DND-41 (cell line): Measurements from ENCODE around the gene NHLRC4.
A peak's percentile ranks its signal among the peaks of the same experiment; 100 is the strongest.

Experiments used
- ATAC-seq: fragments of 200-7000 bp; cut with Tn5 transposase; 3 replicates; pipeline ENCODE4 v1.9.1; 2021; ENCODE audit warnings: low read depth; ENCODE audit not compliant: insufficient read depth
- DNase-seq: peaks from one replicate; pipeline ENCODE4 v3.0.0-alpha.2; 2020
- H2AFZ ChIP-seq: 2 replicates; pipeline ENCODE4 v1.6.0; 2012; ENCODE audit warnings: low read depth, low read length
- H3K27ac ChIP-seq: 2 replicates; pipeline ENCODE4 v1.5.1; 2012; ENCODE audit warnings: low read length, inconsistent platforms
- H3K27me3 ChIP-seq: fragments of 200-600 bp; sonication (generic); 2 replicates; pipeline ENCODE4 v1.6.0; 2012; ENCODE audit warnings: low read length, mild to moderate bottlenecking, inconsistent platforms; ENCODE audit not compliant: insufficient read depth, poor library complexity
- H3K36me3 ChIP-seq: 2 replicates; pipeline ENCODE4 v1.5.1; 2012; ENCODE audit warnings: low read length, inconsistent platforms; ENCODE audit not compliant: insufficient read depth
- H3K4me1 ChIP-seq: 2 replicates; pipeline ENCODE4 v1.5.1; 2012; ENCODE audit warnings: mild to moderate bottlenecking, low read length; ENCODE audit not compliant: insufficient read depth
- H3K4me2 ChIP-seq: 2 replicates; pipeline ENCODE4 v1.6.0; 2012; ENCODE audit warnings: mild to moderate bottlenecking, moderate library complexity, low read length, inconsistent platforms; ENCODE audit not compliant: insufficient read depth
- H3K4me3 ChIP-seq, 2 experiments: fragments of 200-600 bp in 1 of 2; shearing (Covaris generic) in 1 of 2; 2 replicates each; pipeline ENCODE4 v1.5.1; 2012 to 2016; ENCODE audit warnings: inconsistent platforms in 2 of 2, low read length in 2 of 2, mild to moderate bottlenecking in 2 of 2, low read depth in 1 of 2, moderate library complexity in 1 of 2
- H3K79me2 ChIP-seq: 2 replicates; pipeline ENCODE4 v1.6.0; 2012; ENCODE audit warnings: low read length, inconsistent platforms; ENCODE audit not compliant: insufficient read depth
- H3K9ac ChIP-seq: 2 replicates; pipeline ENCODE4 v1.6.0; 2012; ENCODE audit warnings: low read depth, mild to moderate bottlenecking, inconsistent platforms, low read length, moderate library complexity
- H3K9me3 ChIP-seq: 2 replicates; pipeline ENCODE4 v1.5.1; 2012; ENCODE audit warnings: low read length, moderate library complexity, mild to moderate bottlenecking, inconsistent platforms; ENCODE audit not compliant: insufficient read depth, severe bottlenecking
- H4K20me1 ChIP-seq: 2 replicates; pipeline ENCODE4 v1.6.0; 2012; ENCODE audit warnings: low read length; ENCODE audit not compliant: insufficient read depth
- EZH2 ChIP-seq: IDR thresholded peaks from 3 replicates; pipeline ENCODE4 v1.6.1; 2012; ENCODE audit warnings: borderline replicate concordance, low read depth, mild to moderate bottlenecking, moderate library complexity, low read length, inconsistent platforms; ENCODE audit not compliant: severe bottlenecking
- TF ChIP-seq, protein P1 (sequence below): IDR thresholded peaks from 2 replicates; pipeline ENCODE4 v1.5.1; 2012; ENCODE audit warnings: borderline replicate concordance, low read length, moderate library complexity, mild to moderate bottlenecking; ENCODE audit not compliant: poor library complexity, severe bottlenecking; ENCODE audit errors: extremely low read depth

Gene NHLRC4

GRCh38 chr16:527015-527903 is 39.5 kb upstream of the NHLRC4 start, which contains the start of gene CAPN15:
Gene CAPN15 (plus strand): TSS chr16:527712. CDS start chr16:546839, 19,127 bp downstream.
- Histone ChIP-seq H3K79me2 (peaks cover 64% of the 10 kb centered on the region), H3K9me3 (no peaks in the 10 kb centered on the region), H2AFZ (peak within 1 kb of the TSS; percentile 75), H3K27ac (peak within 1 kb of the TSS; percentile 93), H3K4me1 (peaks cover 38% of the 10 kb centered on the region), H3K27me3 (no peaks in the 10 kb centered on the region), H3K4me2 (peak within 1 kb of the TSS; percentile 94), H3K9ac (peak within 1 kb of the TSS; percentile 81), H4K20me1 (peaks cover 61% of the 10 kb centered on the region), H3K4me3 (peak within 1 kb of the TSS; percentile 58 to 95), H3K36me3 (peaks cover 25% of the 10 kb centered on the region)
- no peak for TF ChIP-seq EZH2
- TF ChIP-seq, protein P1, sequence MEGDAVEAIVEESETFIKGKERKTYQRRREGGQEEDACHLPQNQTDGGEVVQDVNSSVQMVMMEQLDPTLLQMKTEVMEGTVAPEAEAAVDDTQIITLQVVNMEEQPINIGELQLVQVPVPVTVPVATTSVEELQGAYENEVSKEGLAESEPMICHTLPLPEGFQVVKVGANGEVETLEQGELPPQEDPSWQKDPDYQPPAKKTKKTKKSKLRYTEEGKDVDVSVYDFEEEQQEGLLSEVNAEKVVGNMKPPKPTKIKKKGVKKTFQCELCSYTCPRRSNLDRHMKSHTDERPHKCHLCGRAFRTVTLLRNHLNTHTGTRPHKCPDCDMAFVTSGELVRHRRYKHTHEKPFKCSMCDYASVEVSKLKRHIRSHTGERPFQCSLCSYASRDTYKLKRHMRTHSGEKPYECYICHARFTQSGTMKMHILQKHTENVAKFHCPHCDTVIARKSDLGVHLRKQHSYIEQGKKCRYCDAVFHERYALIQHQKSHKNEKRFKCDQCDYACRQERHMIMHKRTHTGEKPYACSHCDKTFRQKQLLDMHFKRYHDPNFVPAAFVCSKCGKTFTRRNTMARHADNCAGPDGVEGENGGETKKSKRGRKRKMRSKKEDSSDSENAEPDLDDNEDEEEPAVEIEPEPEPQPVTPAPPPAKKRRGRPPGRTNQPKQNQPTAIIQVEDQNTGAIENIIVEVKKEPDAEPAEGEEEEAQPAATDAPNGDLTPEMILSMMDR = no peak
- ATAC-seq (peak; percentile 78), DNase-seq (peak; percentile 84)

DNA sequence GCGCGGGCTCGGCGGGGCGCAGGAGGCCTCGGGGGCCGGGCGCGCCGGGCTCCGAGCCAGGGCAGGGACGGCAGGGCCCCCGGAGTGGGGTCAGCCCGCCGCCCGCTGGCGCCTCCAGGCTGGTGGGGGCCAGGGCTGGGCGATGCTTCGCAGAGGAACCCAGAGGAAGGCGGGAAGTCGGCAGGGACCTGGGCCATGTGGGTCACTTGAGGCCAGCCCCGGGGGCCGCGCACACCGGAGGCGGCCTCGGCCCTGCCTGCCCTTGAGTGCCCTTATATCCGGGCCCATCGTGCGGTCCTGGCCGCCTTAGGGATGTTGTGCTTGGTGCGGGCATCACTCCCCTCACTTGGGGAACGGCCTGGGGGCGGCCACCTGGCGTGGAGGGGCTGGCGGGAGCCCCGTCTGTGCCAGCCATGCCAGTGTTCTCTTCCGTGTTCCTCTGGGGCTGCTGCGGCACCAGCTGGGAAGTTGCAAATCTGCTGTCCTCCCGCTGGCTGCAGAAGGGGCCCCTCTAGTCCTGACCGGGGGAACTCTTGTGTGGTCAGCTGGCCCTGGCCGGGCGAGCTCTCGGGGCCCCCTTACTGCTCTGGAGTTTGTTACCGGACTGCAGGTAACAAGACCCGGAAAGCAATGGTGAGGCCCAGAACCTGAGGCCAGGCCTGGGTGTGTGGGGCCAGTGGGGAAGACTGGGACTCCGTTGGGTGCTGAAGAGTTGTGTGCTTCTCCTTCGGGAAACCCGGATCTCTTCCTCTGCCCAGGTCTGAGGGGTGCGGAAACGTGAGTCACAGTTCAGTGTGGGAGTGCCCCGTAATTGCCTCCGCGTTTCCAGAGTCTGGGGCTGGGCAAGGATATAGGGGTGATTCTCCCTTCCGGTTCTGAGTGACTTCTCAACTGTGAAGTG is 38.4 kb upstream of the NHLRC4 start:
- Histone ChIP-seq H3K9ac (peak overlapping the region; percentile 81), H3K36me3 (peaks cover 21% of the 10 kb centered on the region), H4K20me1 (peaks cover 64% of the 10 kb centered on the region), H3K4me3 (peak overlapping the region; percentile 58 to 95), H3K27ac (peak overlapping the region; percentile 65), H3K4me1 (peaks cover 38% of the 10 kb centered on the region), H3K27me3 (no peaks in the 10 kb centered on the region), H3K79me2 (peaks cover 72% of the 10 kb centered on the region), H3K4me2 (peak overlapping the region; percentile 94), H2AFZ (peak overlapping the region; percentile 63; the same call in 1 of the 2 replicates), H3K9me3 (no peaks in the 10 kb centered on the region)
- peak; percentile 36 for DNase-seq
- TF ChIP-seq, protein P1 = no peak
- no peak for TF ChIP-seq EZH2
- ATAC-seq = peak; percentile 6; the same call in 2 of the 3 replicates

DNA sequence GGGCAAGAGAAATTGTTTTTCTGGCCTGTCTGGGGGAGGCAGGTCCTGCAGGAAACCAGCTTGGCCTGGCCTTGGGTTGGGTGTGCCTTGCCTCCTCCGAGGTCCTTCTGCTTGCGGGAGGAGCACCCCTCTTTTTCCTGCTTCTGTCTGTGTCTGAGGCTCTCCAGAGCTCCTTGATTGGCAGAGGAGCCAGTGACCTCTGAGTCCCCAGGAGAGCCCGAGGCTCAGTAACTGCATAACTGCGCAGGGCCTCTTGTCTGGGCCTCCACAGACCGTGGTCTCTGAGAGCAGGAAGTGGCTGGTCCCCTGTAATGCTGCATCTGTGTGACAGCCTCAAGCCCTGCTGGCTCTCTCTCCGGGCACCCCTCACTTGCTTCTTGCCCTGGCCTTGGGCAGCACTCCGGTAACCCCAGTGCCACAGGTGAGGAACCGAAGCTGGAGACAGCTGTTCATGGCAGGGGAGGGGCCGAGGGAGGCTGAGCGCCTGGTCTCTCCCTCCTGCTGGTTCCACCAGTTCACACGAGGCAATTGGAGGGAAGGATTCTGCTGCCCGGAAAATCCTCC is 37.7 kb upstream of the NHLRC4 start:
- peaks cover 70% of the 10 kb centered on the region for H4K20me1 ChIP-seq
- 0 out of 2 replicates have a peak overlapping the region, but pooled peaks have one; percentile 12 for H2AFZ ChIP-seq
- peaks cover 79% of the 10 kb centered on the region for H3K79me2 ChIP-seq
- no peaks in the 10 kb centered on the region for H3K27me3 ChIP-seq
- H3K36me3 ChIP-seq = peaks cover 21% of the 10 kb centered on the region
- no peaks in the 10 kb centered on the region for H3K9me3 ChIP-seq
- peak overlapping the region; percentile 81 for H3K9ac ChIP-seq
- H3K4me3 ChIP-seq = peak overlapping the region; percentile 58 to 95
- TF ChIP-seq EZH2 = no peak
- TF ChIP-seq, protein P1 = no peak
- H3K27ac ChIP-seq = peak overlapping the region; percentile 65
- DNase-seq (peak; percentile 48), ATAC-seq (0 out of 3 replicates have a peak, but pooled peaks have one; percentile 16)
- H3K4me2 ChIP-seq = peak overlapping the region; percentile 94
- H3K4me1 ChIP-seq = peaks cover 38% of the 10 kb centered on the region
